MM.1S (cell line): ENCODE measurements around the gene BIVM.

Experiments
- DNase-seq: peaks from one replicate; pipeline ENCODE4 v3.0.0-alpha.2; 2015
- H2AFZ ChIP-seq: fragments of 300-600 bp; sonication (generic); 2 replicates; pipeline ENCODE4 v1.6.0; 2016; ENCODE audit warnings: antibody characterized with exemption, low read length
- H3F3A ChIP-seq: fragments of 300-600 bp; sonication (generic); 2 replicates; pipeline ENCODE4 v1.6.1; 2016; ENCODE audit warnings: mild to moderate bottlenecking, antibody characterized with exemption, low read length, moderate library complexity, mixed read lengths; ENCODE audit not compliant: insufficient read depth
- H3K27ac ChIP-seq: fragments of 300-600 bp; sonication (generic); 2 replicates; pipeline ENCODE4 v1.5.1; 2016; ENCODE audit warnings: mild to moderate bottlenecking, low read length
- H3K27me3 ChIP-seq: fragments of 300-600 bp; sonication (generic); replicated peaks from 2 replicates; pipeline ENCODE4 v1.6.0; 2016; ENCODE audit warnings: low read length; ENCODE audit not compliant: insufficient read depth
- H3K36me3 ChIP-seq: fragments of 300-600 bp; sonication (generic); replicated peaks from 2 replicates; pipeline ENCODE4 v1.6.1; 2016; ENCODE audit warnings: mild to moderate bottlenecking, low read length, mixed read lengths; ENCODE audit not compliant: insufficient read depth
- H3K4me1 ChIP-seq: fragments of 300-600 bp; sonication (generic); 2 replicates; pipeline ENCODE4 v1.6.1; 2016; ENCODE audit warnings: low read length, mixed read lengths
- H3K4me2 ChIP-seq: fragments of 300-600 bp; sonication (generic); 2 replicates; pipeline ENCODE4 v1.6.0; 2016; ENCODE audit warnings: low read depth, low read length
- H3K4me3 ChIP-seq: fragments of 300-600 bp; sonication (generic); 2 replicates; pipeline ENCODE4 v1.5.1; 2016; ENCODE audit warnings: low read length, mixed read lengths
- H3K79me2 ChIP-seq: fragments of 300-600 bp; sonication (generic); 2 replicates; pipeline ENCODE4 v1.6.1; 2016; ENCODE audit warnings: mixed run types, low read length, mixed read lengths
- H3K9ac ChIP-seq: fragments of 300-600 bp; sonication (generic); 2 replicates; pipeline ENCODE4 v1.6.1; 2016; ENCODE audit warnings: low read length, mixed read lengths
- H3K9me2 ChIP-seq: fragments of 300-600 bp; sonication (generic); replicated peaks from 2 replicates; pipeline ENCODE4 v1.6.1; 2016; ENCODE audit warnings: mild to moderate bottlenecking, low read length, mixed read lengths; ENCODE audit not compliant: insufficient read depth
- H3K9me3 ChIP-seq: fragments of 300-600 bp; sonication (generic); replicated peaks from 2 replicates; pipeline ENCODE4 v1.6.1; 2016; ENCODE audit warnings: mild to moderate bottlenecking, low read length, mixed read lengths; ENCODE audit not compliant: insufficient read depth
- H4K20me1 ChIP-seq: fragments of 300-600 bp; sonication (generic); 2 replicates; pipeline ENCODE4 v1.6.1; 2016; ENCODE audit warnings: mild to moderate bottlenecking, low read length, moderate library complexity, mixed read lengths; ENCODE audit not compliant: insufficient read depth
- EZH2 ChIP-seq: fragments of 300-600 bp; sonication (generic); optimal IDR thresholded peaks from 2 replicates; pipeline ENCODE3; 2017; ENCODE audit warnings: low read depth, mild to moderate bottlenecking, antibody characterized with exemption, low read length, mixed read lengths
- EZH2phosphoT487 ChIP-seq: fragments of 300-600 bp; sonication (generic); IDR thresholded peaks from 2 replicates; pipeline ENCODE4 v1.6.1; 2018; ENCODE audit warnings: antibody characterized with exemption, low read length
- TF ChIP-seq, protein P1 (sequence below): fragments of 300-600 bp; sonication (generic); IDR thresholded peaks from 2 replicates; pipeline ENCODE4 v1.5.1; 2016; ENCODE audit warnings: antibody characterized with exemption, low read length, mixed read lengths

BIVM gene

DNA sequence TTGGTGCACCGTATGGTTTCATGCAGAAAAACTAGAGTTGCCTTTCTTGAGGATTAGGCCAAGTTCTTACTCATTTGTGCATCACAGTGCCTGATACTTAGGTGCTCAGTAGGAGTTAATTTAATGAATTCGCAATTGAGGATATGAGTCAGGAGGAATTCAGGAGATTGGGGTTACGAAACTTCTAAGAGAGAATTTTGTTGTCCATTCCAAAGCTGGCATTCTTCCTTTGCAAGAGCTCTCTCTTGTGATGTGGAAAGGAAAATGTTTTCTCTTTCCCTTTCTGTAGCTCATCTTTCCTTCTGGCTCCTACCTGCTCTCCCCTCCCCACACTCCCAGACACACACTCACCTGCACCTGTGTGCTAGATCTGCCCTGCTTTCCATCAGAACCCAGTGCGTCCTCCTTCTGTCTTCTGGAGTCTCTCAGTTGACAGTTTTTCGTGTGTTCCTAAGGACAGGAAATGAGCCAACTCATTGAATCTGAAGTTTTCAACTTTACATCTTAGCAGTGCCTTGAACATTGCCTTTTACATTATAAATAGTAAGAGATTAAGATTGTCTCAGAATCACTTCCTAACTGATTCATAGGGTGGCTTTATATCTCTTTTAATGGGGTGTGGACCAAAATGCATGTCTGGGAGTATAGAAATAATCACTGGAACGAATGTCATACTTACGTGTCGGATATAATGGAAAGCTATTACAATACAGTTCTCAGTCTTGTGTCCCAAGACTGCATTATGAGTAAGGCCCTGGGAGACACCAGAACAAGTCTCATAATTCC lies 27.2 kb downstream of the BIVM start:
- no peak overlapping the region for H3K4me3 ChIP-seq
- no peaks in the 10 kb centered on the region for H3K9me2 ChIP-seq
- no peak overlapping the region for H2AFZ ChIP-seq
- no peaks in the 10 kb centered on the region for H3K79me2 ChIP-seq
- DNase-seq = no peak
- no peaks in the 10 kb centered on the region for H4K20me1 ChIP-seq
- no peaks in the 10 kb centered on the region for H3K36me3 ChIP-seq
- TF ChIP-seq EZH2 (no peak), EZH2phosphoT487 (no peak)
- TF ChIP-seq, protein P1, sequence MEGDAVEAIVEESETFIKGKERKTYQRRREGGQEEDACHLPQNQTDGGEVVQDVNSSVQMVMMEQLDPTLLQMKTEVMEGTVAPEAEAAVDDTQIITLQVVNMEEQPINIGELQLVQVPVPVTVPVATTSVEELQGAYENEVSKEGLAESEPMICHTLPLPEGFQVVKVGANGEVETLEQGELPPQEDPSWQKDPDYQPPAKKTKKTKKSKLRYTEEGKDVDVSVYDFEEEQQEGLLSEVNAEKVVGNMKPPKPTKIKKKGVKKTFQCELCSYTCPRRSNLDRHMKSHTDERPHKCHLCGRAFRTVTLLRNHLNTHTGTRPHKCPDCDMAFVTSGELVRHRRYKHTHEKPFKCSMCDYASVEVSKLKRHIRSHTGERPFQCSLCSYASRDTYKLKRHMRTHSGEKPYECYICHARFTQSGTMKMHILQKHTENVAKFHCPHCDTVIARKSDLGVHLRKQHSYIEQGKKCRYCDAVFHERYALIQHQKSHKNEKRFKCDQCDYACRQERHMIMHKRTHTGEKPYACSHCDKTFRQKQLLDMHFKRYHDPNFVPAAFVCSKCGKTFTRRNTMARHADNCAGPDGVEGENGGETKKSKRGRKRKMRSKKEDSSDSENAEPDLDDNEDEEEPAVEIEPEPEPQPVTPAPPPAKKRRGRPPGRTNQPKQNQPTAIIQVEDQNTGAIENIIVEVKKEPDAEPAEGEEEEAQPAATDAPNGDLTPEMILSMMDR = no peak
- H3K27ac ChIP-seq = no peak overlapping the region
- no peaks in the 10 kb centered on the region for H3K27me3 ChIP-seq
- no peaks in the 10 kb centered on the region for H3K4me1 ChIP-seq
- no peaks in the 10 kb centered on the region for H3K9me3 ChIP-seq
- no peak overlapping the region for H3K9ac ChIP-seq
- H3F3A ChIP-seq = no peaks in the 10 kb centered on the region
- no peak overlapping the region for H3K4me2 ChIP-seq

DNA sequence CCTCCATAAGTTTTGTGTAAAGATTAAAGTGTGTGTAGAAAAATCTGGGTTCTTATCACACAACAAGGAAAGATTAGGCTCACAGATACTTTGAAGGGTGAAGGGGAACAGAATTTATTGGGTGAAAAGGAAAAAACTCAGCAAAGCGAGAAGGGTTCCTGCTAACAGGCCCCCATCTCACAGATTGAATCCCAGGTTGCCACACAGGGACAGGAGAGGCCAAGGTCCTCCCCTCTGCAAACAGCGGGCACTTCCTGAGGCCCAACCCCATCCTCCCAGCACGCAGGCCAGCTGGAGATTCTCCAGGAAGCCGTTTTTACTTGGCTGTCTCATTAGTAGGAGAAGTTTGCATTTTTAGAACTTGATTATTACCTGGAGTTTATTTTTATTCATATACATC lies 31.7 kb downstream of the BIVM start:
- no peak for DNase-seq
- no peak overlapping the region for H3K9ac ChIP-seq
- no peaks in the 10 kb centered on the region for H3F3A ChIP-seq
- H3K9me3 ChIP-seq = no peaks in the 10 kb centered on the region
- no peak overlapping the region for H2AFZ ChIP-seq
- TF ChIP-seq EZH2 (no peak), EZH2phosphoT487 (no peak)
- TF ChIP-seq, protein P1 = no peak
- no peaks in the 10 kb centered on the region for H3K9me2 ChIP-seq
- H3K27me3 ChIP-seq = no peaks in the 10 kb centered on the region
- no peaks in the 10 kb centered on the region for H3K36me3 ChIP-seq
- no peak overlapping the region for H3K4me3 ChIP-seq
- H3K4me1 ChIP-seq = no peaks in the 10 kb centered on the region
- H4K20me1 ChIP-seq = no peaks in the 10 kb centered on the region
- no peak overlapping the region for H3K27ac ChIP-seq
- no peak overlapping the region for H3K4me2 ChIP-seq
- H3K79me2 ChIP-seq = no peaks in the 10 kb centered on the region

DNA sequence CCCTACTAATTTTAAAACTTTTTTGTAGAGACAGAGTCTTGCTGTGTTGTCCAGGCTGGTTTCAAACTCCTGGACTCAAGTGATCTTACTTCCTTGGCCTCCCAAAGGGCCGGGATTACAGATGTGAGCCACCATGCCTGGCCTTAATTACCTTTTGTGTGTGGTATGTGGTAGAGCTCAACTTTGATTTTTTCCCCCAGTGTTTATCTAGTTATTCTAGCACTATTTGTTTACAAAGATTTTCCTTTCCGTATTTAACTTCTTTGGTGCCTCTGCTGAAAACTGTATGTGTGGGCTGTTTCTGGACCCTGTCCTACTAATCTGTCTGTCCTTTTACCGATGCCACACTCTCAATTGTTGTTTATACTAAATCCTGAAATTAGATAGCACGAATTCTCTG lies 37.6 kb downstream of the BIVM start:
- H3K4me3 ChIP-seq = no peak overlapping the region
- no peak for DNase-seq
- TF ChIP-seq EZH2 (no peak), EZH2phosphoT487 (no peak)
- TF ChIP-seq, protein P1 = no peak
- no peaks in the 10 kb centered on the region for H3F3A ChIP-seq
- no peak overlapping the region for H3K4me2 ChIP-seq
- no peaks in the 10 kb centered on the region for H3K79me2 ChIP-seq
- no peaks in the 10 kb centered on the region for H3K9me2 ChIP-seq
- no peak overlapping the region for H3K9ac ChIP-seq
- no peaks in the 10 kb centered on the region for H3K4me1 ChIP-seq
- no peak overlapping the region for H2AFZ ChIP-seq
- no peaks in the 10 kb centered on the region for H3K36me3 ChIP-seq
- no peaks in the 10 kb centered on the region for H4K20me1 ChIP-seq
- H3K27me3 ChIP-seq = no peaks in the 10 kb centered on the region
- H3K9me3 ChIP-seq = no peaks in the 10 kb centered on the region
- H3K27ac ChIP-seq = no peak overlapping the region
